Loucy (cell line): ENCODE results near the gene IGF2BP3.

Source experiments
- EZH2phosphoT487 ChIP-seq: fragments of 200-600 bp; IDR thresholded peaks from 2 replicates; pipeline ENCODE4 v1.6.1; 2018; ENCODE audit warnings: antibody characterized with exemption, mild to moderate bottlenecking, moderate library complexity, borderline replicate concordance
- TF ChIP-seq, protein P1 (sequence below): fragments of 200-600 bp; sonication (generic); conservative IDR thresholded peaks from 2 replicates; pipeline ENCODE4 v1.5.1; 2014; ENCODE audit warnings: mild to moderate bottlenecking, antibody characterized with exemption, low read length

DNA sequence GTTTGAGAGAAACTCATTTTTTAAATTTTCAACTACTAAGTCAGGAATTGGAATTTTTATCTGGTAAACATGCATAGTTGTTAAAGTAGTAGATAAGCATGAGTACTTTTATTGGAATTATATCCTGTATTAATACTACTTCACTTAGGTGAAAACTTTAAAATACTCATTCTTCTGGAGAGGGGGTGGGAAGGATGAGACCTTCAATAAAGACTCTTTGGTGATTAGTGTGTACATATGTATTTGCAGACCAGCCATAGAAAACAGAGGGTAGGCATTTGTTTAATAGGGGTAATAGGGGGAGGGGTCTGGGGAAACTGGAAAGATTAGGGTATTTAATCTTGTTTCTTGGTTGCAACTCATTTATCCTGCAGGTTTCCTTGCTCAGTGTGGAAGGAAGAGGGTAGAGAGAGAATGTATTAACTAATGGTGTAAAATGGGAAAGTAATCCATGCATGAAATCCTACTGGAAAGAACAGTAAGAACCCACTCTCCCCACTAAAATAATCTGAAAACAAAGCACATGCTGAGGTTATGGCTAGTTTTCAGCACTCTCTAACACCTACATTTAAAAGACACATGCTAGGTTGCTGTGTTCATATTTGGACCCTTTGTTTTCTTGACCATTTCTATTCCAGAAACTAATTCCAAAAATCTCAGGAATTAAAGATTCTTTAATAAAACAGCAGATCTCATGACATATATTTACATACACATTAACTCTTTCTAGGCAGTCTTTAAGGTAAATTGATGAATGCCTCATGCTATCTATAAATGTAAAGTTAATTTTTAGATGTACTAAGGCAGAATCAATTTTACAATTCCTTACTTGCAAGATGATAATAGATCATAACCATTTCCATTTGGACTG, 6.2 kb upstream of the IGF2BP3 start:
- TF ChIP-seq, protein P1, sequence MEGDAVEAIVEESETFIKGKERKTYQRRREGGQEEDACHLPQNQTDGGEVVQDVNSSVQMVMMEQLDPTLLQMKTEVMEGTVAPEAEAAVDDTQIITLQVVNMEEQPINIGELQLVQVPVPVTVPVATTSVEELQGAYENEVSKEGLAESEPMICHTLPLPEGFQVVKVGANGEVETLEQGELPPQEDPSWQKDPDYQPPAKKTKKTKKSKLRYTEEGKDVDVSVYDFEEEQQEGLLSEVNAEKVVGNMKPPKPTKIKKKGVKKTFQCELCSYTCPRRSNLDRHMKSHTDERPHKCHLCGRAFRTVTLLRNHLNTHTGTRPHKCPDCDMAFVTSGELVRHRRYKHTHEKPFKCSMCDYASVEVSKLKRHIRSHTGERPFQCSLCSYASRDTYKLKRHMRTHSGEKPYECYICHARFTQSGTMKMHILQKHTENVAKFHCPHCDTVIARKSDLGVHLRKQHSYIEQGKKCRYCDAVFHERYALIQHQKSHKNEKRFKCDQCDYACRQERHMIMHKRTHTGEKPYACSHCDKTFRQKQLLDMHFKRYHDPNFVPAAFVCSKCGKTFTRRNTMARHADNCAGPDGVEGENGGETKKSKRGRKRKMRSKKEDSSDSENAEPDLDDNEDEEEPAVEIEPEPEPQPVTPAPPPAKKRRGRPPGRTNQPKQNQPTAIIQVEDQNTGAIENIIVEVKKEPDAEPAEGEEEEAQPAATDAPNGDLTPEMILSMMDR, result no peak
- TF ChIP-seq EZH2phosphoT487, result no peak
